Activated CD4-positive, alpha-beta T cell treated with anti-CD3 and anti-CD28 coated beads, Interleukin-2, Interleukin-4, amounts not matched to agents 100 ng/mL and 50 ng/mL, durations not matched to agents 16 hours and 8 hours (primary cell): ENCODE measurements around the gene MMP19.

Experiments
- DNase-seq: peaks from one replicate; pipeline ENCODE4 v3.0.0-alpha.2; 2020; ENCODE audit warnings: low spot score

The MMP19 gene

GRCh38 chr12:55815473-55815872 is 27.3 kb downstream of the MMP19 start:
- no peak for DNase-seq

- DNase-seq, result no peak
Observed at GRCh38 chr12:55814257-55814656, 28.5 kb downstream of the MMP19 start.

DNA sequence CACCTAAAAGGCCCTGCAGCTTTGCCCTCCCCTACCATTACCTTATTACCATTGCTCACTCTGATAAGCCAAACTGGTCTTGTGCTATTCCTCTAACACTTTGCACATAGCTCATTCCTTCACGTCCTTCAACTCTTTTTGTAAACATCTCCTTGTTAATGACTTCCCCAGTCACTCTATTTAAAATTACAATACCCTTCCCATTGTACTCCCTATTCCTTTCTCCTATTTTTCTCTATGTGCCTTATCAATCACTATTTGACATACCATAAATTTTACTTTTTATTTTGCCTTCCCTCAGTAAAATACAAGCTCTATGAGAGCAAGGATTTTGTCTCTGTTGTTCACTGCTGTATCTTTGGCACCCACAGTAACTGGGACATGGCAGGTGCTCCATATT is 30.6 kb downstream of the MMP19 start:
- DNase-seq, result no peak

DNA sequence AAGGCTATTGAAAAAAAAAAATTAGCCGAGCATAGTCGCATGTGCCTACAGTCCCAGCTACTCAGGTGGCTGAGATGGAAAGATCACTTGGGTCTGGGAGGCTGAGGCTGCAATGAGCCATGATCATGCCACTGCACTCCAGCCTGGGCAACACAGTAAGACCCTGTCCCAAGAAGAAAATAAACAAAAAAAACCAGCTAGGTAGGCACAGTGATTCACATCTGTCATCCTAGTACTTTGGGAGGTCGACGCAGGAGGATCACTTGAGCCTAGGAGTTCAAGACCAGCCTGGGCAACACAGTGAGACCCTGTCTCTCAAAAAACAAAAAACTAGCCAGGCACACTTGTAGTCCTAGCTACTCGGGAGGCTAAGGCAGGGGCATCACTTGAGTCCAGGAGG is 33.5 kb downstream of the MMP19 start:
- DNase-seq, result no peak

- DNase-seq, result no peak
Observed at GRCh38 chr12:55806982-55807381, 35.8 kb downstream of the MMP19 start.

DNA sequence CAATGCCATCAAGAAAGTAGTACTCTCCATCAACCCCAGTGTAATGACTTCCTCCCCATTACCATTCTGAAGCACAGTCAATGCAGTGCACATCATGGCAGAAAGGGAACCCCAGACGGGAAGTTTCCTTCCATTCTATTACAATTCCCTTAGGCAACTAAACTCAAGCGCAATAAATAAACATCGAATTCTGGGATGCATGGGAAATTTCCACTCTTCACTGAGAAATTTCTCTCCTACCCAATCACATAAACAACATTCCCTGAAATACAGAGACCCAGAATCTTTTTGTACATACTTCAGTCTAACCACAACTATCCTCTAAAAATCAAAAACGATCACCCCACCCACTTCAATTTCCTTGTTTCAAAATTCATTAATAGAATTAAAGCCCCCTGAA is 45.2 kb downstream of the MMP19 start:
- no peak for DNase-seq

DNA sequence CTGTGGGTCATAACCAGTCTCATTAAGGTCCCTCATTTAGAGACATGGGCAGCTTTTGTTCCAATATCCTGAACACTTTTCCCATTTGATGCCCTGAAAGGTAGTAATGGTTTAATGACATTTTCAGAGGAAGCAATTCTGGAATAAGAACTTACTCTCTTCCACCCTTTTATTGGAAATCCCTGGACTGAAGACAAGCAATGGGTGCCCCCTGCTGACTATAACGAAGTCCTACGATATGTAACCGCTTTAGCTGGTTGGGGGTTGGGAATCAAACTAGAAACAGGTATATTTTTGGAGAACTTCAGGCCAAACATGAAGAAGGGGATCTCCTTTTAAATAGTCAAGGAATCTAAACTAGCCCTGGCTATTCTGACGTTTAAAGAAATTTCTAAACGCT is 45.7 kb downstream of the MMP19 start:
- DNase-seq, result peak; percentile 15

- DNase-seq, result no peak
Observed at GRCh38 chr12:55795950-55796349, 46.8 kb downstream of the MMP19 start.

GRCh38 chr12:55789893-55790292 is 52.8 kb downstream of the MMP19 start:
- DNase-seq, result no peak

- DNase-seq, result no peak
Observed at GRCh38 chr12:55789171-55789570, 53.6 kb downstream of the MMP19 start.

DNA sequence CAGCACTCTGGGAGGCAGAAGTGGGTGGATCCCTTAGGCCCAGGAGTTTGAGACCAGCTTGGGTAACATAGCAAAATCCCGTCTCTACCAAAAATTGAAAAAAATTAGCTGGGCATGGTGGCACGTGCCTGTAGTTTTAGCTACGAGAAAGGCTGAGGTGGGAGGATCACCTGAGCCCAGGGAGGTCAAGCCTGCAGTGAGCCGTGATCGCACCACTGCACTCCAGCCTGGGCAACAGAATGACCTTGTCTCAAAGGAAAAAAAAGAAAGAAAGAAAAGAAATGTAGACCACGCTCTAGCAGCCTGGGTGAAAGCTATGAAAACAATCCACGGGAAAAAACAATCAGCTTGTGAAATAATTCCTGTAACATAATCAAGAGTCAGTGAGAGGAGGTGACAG is 54.2 kb downstream of the MMP19 start:
- DNase-seq, result no peak
